Liver (tissue), 9 donors: Measurements from ENCODE around the gene FSCN2. TPM values are rescaled to one million over a fixed set of nuclear protein-coding genes. Genes with fewer than 3 reads are reported as not detected.
A peak's percentile ranks its signal among the peaks of the same experiment; 100 is the strongest.

Experiments used
- DNase-seq: peaks from one replicate; pipeline ENCODE4 v3.0.0-alpha.2; 2017; ENCODE audit warnings: low spot score
- H3K27ac ChIP-seq, 2 donors: one replicate each; pipeline ENCODE4 v1.7.0; 2013; ENCODE audit warnings: inconsistent platforms in 2 of 2, low read length in 2 of 2, control low read depth in 1 of 2, low read depth in 1 of 2, mild to moderate bottlenecking in 1 of 2
- H3K27me3 ChIP-seq, 4 donors: one replicate each; pipeline versions ENCODE4 v1.6.1 to v1.7.0; 2013; ENCODE audit warnings: low read length in 3 of 4, inconsistent platforms in 1 of 4, mild to moderate bottlenecking in 1 of 4, moderate library complexity in 1 of 4; ENCODE audit not compliant: control insufficient read depth in 4 of 4, insufficient read depth in 4 of 4
- H3K36me3 ChIP-seq, 4 donors: one replicate each; pipeline versions ENCODE4 v1.6.1 to v1.7.0; 2013; ENCODE audit warnings: low read length in 3 of 4, mild to moderate bottlenecking in 3 of 4, low read depth in 1 of 4, moderate library complexity in 1 of 4; ENCODE audit not compliant: control insufficient read depth in 4 of 4, insufficient read depth in 3 of 4
- H3K4me1 ChIP-seq, 4 donors: one replicate each; pipeline versions ENCODE4 v1.6.1 to v1.7.0; 2013; ENCODE audit warnings: low read length in 3 of 4, mild to moderate bottlenecking in 3 of 4, moderate library complexity in 1 of 4; ENCODE audit not compliant: control insufficient read depth in 4 of 4, insufficient read depth in 4 of 4
- H3K4me3 ChIP-seq, 3 donors: one replicate each; pipeline versions ENCODE4 v1.6.1 to v1.7.0; 2013; ENCODE audit warnings: low read length in 3 of 3, control low read depth in 1 of 3, low read depth in 1 of 3, mild to moderate bottlenecking in 1 of 3
- H3K9ac ChIP-seq, 2 donors: one replicate each; pipeline ENCODE4 v1.7.0; 2013; ENCODE audit warnings: low read length in 2 of 2, mild to moderate bottlenecking in 2 of 2, moderate library complexity in 2 of 2, control low read depth in 1 of 2, low read depth in 1 of 2
- H3K9me3 ChIP-seq, 4 donors: one replicate each; pipeline versions ENCODE4 v1.6.1 to v1.7.0; 2013; ENCODE audit warnings: low read length in 3 of 4; ENCODE audit not compliant: control insufficient read depth in 4 of 4
- CTCF ChIP-seq: fragments of 150-350 bp; IDR thresholded peaks from 2 replicates; pipeline ENCODE4 v1.5.1; 2017; ENCODE audit warnings: improper control_type of control experiment, low read depth, low read length; ENCODE audit not compliant: missing input control
- EGR1 ChIP-seq, 2 donors: IDR thresholded peaks; 2 replicates each; pipeline ENCODE4 v1.6.1; 2016 to 2018; ENCODE audit warnings: antibody characterized with exemption in 2 of 2, low read depth in 2 of 2
- FOXA1 ChIP-seq: IDR thresholded peaks from 2 replicates; pipeline ENCODE4 v1.6.1; 2016; ENCODE audit warnings: antibody characterized with exemption
- FOXA2 ChIP-seq: IDR thresholded peaks from 2 replicates; pipeline ENCODE4 v1.6.1; 2016; ENCODE audit warnings: antibody characterized with exemption
- GABPA ChIP-seq, 2 donors: IDR thresholded peaks in 1 of 2; conservative IDR thresholded peaks in 1 of 2; 2 replicates each; pipeline ENCODE4 v1.6.1; 2016; ENCODE audit warnings: antibody characterized with exemption in 2 of 2, mild to moderate bottlenecking in 1 of 2, moderate library complexity in 1 of 2
- HNF4A ChIP-seq, 2 donors: conservative IDR thresholded peaks; 2 replicates each; pipeline ENCODE4 v1.6.1; 2016; ENCODE audit warnings: antibody characterized with exemption in 2 of 2, mild to moderate bottlenecking in 2 of 2
- HNF4G ChIP-seq: IDR thresholded peaks from 2 replicates; pipeline ENCODE4 v1.6.1; 2016; ENCODE audit warnings: antibody characterized with exemption
- JUND ChIP-seq, 2 donors: IDR thresholded peaks; 2 replicates each; pipeline ENCODE4 v1.6.1; 2016; ENCODE audit warnings: antibody characterized with exemption in 2 of 2
- NR2F2 ChIP-seq: IDR thresholded peaks from 2 replicates; pipeline ENCODE4 v1.6.1; 2016; ENCODE audit warnings: antibody characterized with exemption
- RAD21 ChIP-seq, 2 donors: IDR thresholded peaks; 2 replicates each; pipeline ENCODE4 v1.6.1; 2016; ENCODE audit warnings: antibody characterized with exemption in 2 of 2, mild to moderate bottlenecking in 2 of 2
- RXRA ChIP-seq, 2 donors: IDR thresholded peaks; 2 replicates each; pipeline ENCODE4 v1.6.1; 2017 to 2018; ENCODE audit warnings: antibody characterized with exemption in 2 of 2, mild to moderate bottlenecking in 1 of 2
- SP1 ChIP-seq: IDR thresholded peaks from 2 replicates; pipeline ENCODE4 v1.6.1; 2018; ENCODE audit warnings: antibody characterized with exemption, mild to moderate bottlenecking
- TAF1 ChIP-seq: conservative IDR thresholded peaks from 2 replicates; pipeline ENCODE4 v1.6.1; 2016; ENCODE audit warnings: antibody characterized with exemption, mild to moderate bottlenecking
- WGBS: extraction: QIAGEN DNeasy Blood & Tissue Kit; methylation state at CpG from one replicate; pipeline ENCODE4 v1.1.7; 2013; 5-methylcytosine and 5-hydroxymethylcytosine counted together
- polyA plus RNA-seq, 2 donors: library from polyadenylated mRNA; stranded (reverse) in 1 of 2; unstranded in 1 of 2; fragments of 200-250 nt in 1 of 2; fragments of >200 nt in 1 of 2; fragmentation: Nextera tagmentation in 1 of 2; extraction: Ambion mirVana in 1 of 2; gene quantifications; one replicate each; pipeline versions ENCODE4 v1.2.1 to v1.2.3, GENCODE V29; 2013 to 2015
- total RNA-seq, 2 donors: library from RNA; depleted of rRNA; stranded (reverse); fragments of >200 nt; gene quantifications; one replicate each; pipeline ENCODE4 v1.2.3, GENCODE V29; 2014
- TF ChIP-seq, protein P1 (sequence below): IDR thresholded peaks from 2 replicates; pipeline ENCODE4 v1.6.1; 2016; ENCODE audit warnings: antibody characterized with exemption, mild to moderate bottlenecking
- TF ChIP-seq, protein P2 (sequence below): IDR thresholded peaks from 2 replicates; pipeline ENCODE4 v1.6.1; 2016; ENCODE audit warnings: antibody characterized with exemption
- TF ChIP-seq, protein P3 (sequence below): IDR thresholded peaks from 2 replicates; pipeline ENCODE4 v1.6.1; 2016; ENCODE audit warnings: antibody characterized with exemption
- donor health status: healthy.
- donor health status: healthy.
- donor health status: healthy.
- donor health status: healthy.
- donor health status: healthy.

FSCN2 gene
- total and polyA plus RNA-seq, 4 donors: 0.09 to 0.42 TPM; not detected in 2

- no peak for DNase-seq
- Histone ChIP-seq H3K9ac (no peak overlapping the region), H3K36me3 (no peaks in the 10 kb centered on the region), H3K4me3 (no peak overlapping the region), H3K9me3 (no peaks in the 10 kb centered on the region), H3K4me1 (peaks cover 2 to 14% (median 10%) of the 10 kb centered on the region in 4 donors), H3K27ac (no peak overlapping the region), H3K27me3 (no peaks in the 10 kb centered on the region)
- WGBS: 81% methylated on average over 21 of the region's 21 CpGs
- TF ChIP-seq FOXA2 (no peak), TAF1 (no peak), CTCF (no peak), HNF4A (conservative IDR thresholded peaks at IDR 0.05) (no peak), RXRA (IDR thresholded peaks at IDR 0.05) (no peak), GABPA (IDR thresholded peaks at IDR 0.05 in 1 of 2, conservative IDR thresholded peaks at IDR 0.05 in 1 of 2) (no peak), EGR1 (IDR thresholded peaks at IDR 0.05; ENCODE audit: low read depth in 2 of 2) (no peak), HNF4G (no peak), RAD21 (IDR thresholded peaks at IDR 0.05) (no peak), FOXA1 (no peak), NR2F2 (no peak), SP1 (no peak), JUND (IDR thresholded peaks at IDR 0.05) (no peak)
- TF ChIP-seq, protein P1, sequence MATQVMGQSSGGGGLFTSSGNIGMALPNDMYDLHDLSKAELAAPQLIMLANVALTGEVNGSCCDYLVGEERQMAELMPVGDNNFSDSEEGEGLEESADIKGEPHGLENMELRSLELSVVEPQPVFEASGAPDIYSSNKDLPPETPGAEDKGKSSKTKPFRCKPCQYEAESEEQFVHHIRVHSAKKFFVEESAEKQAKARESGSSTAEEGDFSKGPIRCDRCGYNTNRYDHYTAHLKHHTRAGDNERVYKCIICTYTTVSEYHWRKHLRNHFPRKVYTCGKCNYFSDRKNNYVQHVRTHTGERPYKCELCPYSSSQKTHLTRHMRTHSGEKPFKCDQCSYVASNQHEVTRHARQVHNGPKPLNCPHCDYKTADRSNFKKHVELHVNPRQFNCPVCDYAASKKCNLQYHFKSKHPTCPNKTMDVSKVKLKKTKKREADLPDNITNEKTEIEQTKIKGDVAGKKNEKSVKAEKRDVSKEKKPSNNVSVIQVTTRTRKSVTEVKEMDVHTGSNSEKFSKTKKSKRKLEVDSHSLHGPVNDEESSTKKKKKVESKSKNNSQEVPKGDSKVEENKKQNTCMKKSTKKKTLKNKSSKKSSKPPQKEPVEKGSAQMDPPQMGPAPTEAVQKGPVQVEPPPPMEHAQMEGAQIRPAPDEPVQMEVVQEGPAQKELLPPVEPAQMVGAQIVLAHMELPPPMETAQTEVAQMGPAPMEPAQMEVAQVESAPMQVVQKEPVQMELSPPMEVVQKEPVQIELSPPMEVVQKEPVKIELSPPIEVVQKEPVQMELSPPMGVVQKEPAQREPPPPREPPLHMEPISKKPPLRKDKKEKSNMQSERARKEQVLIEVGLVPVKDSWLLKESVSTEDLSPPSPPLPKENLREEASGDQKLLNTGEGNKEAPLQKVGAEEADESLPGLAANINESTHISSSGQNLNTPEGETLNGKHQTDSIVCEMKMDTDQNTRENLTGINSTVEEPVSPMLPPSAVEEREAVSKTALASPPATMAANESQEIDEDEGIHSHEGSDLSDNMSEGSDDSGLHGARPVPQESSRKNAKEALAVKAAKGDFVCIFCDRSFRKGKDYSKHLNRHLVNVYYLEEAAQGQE: no peak
- TF ChIP-seq, protein P2, sequence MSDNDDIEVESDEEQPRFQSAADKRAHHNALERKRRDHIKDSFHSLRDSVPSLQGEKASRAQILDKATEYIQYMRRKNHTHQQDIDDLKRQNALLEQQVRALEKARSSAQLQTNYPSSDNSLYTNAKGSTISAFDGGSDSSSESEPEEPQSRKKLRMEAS: no peak
Measured at GRCh38 chr17:81480140-81481072, 47.8 kb upstream of the FSCN2 start.

DNA sequence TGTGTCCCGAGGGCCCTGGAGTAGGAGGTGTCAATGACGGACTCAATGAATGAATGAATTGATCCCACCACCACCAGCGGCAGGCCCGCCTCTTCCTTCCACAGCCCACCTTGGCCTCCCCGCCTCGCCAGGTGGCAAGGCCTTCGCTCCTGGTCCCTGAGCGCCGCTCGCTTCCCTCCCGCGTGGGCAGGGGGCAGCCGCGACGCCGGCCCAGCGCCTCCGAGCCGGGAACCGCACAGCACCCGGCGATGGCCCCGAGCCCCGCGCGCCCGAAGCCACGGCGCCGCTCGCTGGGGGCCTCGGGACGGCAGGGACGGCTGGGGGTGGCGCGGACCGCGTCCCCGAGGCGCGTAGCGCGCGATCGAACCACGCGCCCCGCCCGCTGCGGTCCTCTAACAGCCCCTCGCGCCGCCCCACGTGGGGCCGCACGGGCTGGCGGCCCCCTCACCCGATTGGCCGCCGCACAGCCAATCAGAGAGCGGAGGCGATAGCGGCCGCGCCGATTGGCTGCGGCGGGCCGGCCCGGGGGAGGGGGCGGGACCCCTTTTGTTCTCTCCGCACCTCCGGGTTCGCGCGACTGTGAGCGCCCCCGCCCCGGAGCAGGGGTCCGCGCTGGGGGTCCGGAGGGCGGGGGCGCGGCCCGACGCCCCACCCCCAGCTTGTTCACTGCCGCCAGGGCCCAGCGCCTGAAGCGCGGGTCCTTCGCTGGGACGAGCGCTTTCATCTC, 46.9 kb upstream of the FSCN2 start:
- Histone ChIP-seq H3K27me3 (no peaks in the 10 kb centered on the region), H3K9ac (no peak overlapping the region), H3K27ac (no peak overlapping the region), H3K36me3 (no peaks in the 10 kb centered on the region), H3K4me1 (peaks cover 2 to 14% (median 10%) of the 10 kb centered on the region in 4 donors), H3K4me3 (peak overlapping the region in 1 of 3 donors; percentile 26), H3K9me3 (no peaks in the 10 kb centered on the region)
- 14% methylated on average over 94 of the region's 94 CpGs for WGBS
- TF ChIP-seq NR2F2: no peak
- TF ChIP-seq, protein P3, sequence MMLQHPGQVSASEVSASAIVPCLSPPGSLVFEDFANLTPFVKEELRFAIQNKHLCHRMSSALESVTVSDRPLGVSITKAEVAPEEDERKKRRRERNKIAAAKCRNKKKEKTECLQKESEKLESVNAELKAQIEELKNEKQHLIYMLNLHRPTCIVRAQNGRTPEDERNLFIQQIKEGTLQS: no peak
- TF ChIP-seq TAF1: no peak
- DNase-seq: peak; percentile 61
